ENCODE data around the gene ATP5PD. TPM values are rescaled to one million over a fixed set of nuclear protein-coding genes. Genes with fewer than 3 reads are reported as not detected.

Gene ATP5PD
- total and polyA plus RNA-seq, 2 of the 8 experiments (the other 6 are each of a cell fraction or from before 2014, with no cell fraction given) = 335 to 407 TPM

DNA sequence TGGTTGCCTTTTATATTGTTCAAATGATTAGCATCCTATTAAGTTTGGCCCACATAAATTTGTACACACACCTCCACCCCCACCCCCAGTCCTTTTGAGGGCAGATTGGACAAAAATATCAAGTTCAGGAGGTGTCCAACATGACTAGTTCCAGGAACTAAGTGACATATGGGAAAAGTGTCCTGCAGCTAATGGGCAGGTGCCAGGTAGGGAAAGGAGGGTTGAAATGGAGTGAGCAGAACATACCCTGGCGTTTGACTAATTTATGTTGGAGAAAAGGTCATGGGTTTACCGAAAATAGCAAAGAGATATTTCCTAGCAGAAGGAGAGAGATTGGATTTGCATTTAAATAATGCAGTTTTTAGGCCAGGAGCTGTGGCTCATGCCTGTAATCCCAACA, 5.2 kb upstream of the ATP5PD start:
- DNase-seq (ENCODE audit: low read depth in 1 of 2, low spot score in 2 of 2) (no peak), FAIRE-seq (no peak)
- no peak overlapping the region for H2AK5ac ChIP-seq (ENCODE audit: low read depth, low read length)
- H2BK15ac ChIP-seq (ENCODE audit: low read length) = no peak overlapping the region
- ChIA-PET POLR2A (ENCODE audit: partially characterized antibody) (no interaction called here), CTCF (ENCODE audit: partially characterized antibody) (interaction anchor here (0.6 to 3.9 kb wide), 3 partner anchors 12 to 91 kb away, joined by 3 to 19 read pairs (median 8); no protein-coding TSS in a partner anchor)
- H3K56ac ChIP-seq (replicated peaks; ENCODE audit: insufficient read length, low read depth, low read length) = no peak overlapping the region
- peaks cover 4 to 7% of the 10 kb centered on the region in 2 experiments for H4K20me1 ChIP-seq (replicated peaks in 1 of 2; ENCODE audit: control insufficient read depth in 1 of 2, insufficient read depth in 2 of 2, low read length in 2 of 2)
- H3K4me3 ChIP-seq (ENCODE audit: extremely low read depth in 1 of 4, insufficient read depth in 2 of 4, low read depth in 3 of 4, low read length in 4 of 4) = no peak overlapping the region
- H3K27ac ChIP-seq (ENCODE audit: low read depth, low read length) = no peak overlapping the region
- H3K4me1 ChIP-seq (replicated peaks in 1 of 4; ENCODE audit: control insufficient read depth in 3 of 4, insufficient read depth in 4 of 4, low read length in 3 of 4) = peaks cover 0 to 6% (median 1%) of the 10 kb centered on the region in 4 experiments; a peak in 3 of 7 replicates
- H3K23ac ChIP-seq (ENCODE audit: insufficient read length) = no peak overlapping the region
- H3K9ac ChIP-seq (replicated peaks in 1 of 4; ENCODE audit: extremely low read depth in 1 of 4, low read depth in 3 of 4, low read length in 3 of 4) = no peak overlapping the region
- no peak overlapping the region for H4K5ac ChIP-seq (ENCODE audit: insufficient read length, low read depth, low read length)
- no peak overlapping the region for H2BK12ac ChIP-seq (ENCODE audit: low read depth, low read length)
- no peak overlapping the region for H3K14ac ChIP-seq (ENCODE audit: insufficient read length)
- 87% methylated on average over 2 of the region's 2 CpGs; no CpG with 5 or more reads in 1 of the 2 experiments for WGBS, 2 experiments (ENCODE audit: extremely low coverage in 1 of 2, insufficient coverage in 1 of 2, insufficient read length in 1 of 2, insufficient replicate concordance in 2 of 2, low coverage in 1 of 2, low lambda C conversion rate in 2 of 2, missing lambda C conversion rate in 1 of 2)
- peaks cover 2 to 59% (median 28%) of the 10 kb centered on the region in 4 experiments; a peak in 7 of 8 replicates for H3K36me3 ChIP-seq (ENCODE audit: control insufficient read depth in 2 of 4, insufficient read depth in 4 of 4, low read length in 3 of 4)
- H3K4me2 ChIP-seq (ENCODE audit: insufficient read depth in 1 of 2, low read depth in 2 of 2, low read length in 2 of 2) = no peak overlapping the region
- no peak overlapping the region for H2BK20ac ChIP-seq (ENCODE audit: low read length)
- no peak overlapping the region for H3K4ac ChIP-seq (replicated peaks; ENCODE audit: insufficient read length, low read depth, low read length)
- H3K79me2 ChIP-seq (ENCODE audit: control insufficient read depth in 1 of 2, insufficient read depth in 2 of 2, low read length in 2 of 2) = peaks cover 8 to 42% of the 10 kb centered on the region in 2 experiments
- H3K79me1 ChIP-seq (ENCODE audit: low read depth, low read length) = peaks cover 6% of the 10 kb centered on the region; the same call in 1 of the 2 replicates
- H4K8ac ChIP-seq (ENCODE audit: extremely low read depth, insufficient read depth, low read length) = no peak overlapping the region
- H3K9me3 ChIP-seq (ENCODE audit: insufficient read depth in 2 of 2, low read depth in 1 of 2, low read length in 1 of 2) = no peaks in the 10 kb centered on the region
- no peak overlapping the region for H2BK5ac ChIP-seq (ENCODE audit: low read depth, low read length)
- H3K27me3 ChIP-seq (replicated peaks in 1 of 4; ENCODE audit: control insufficient read depth in 3 of 4, extremely low read depth in 1 of 4, insufficient read depth in 3 of 4, low read length in 3 of 4) = no peaks in the 10 kb centered on the region
- H3K23me2 ChIP-seq (ENCODE audit: low read depth, low read length) = no peaks in the 10 kb centered on the region; the same call in 1 of the 2 replicates
- H4K91ac ChIP-seq (replicated peaks; ENCODE audit: insufficient read length, low read length) = no peak overlapping the region
- H3K18ac ChIP-seq (ENCODE audit: extremely low read depth, low read length) = no peak overlapping the region
- no peak overlapping the region for H2AFZ ChIP-seq (ENCODE audit: low read length)
- H2BK120ac ChIP-seq (replicated peaks; ENCODE audit: low read depth, low read length) = no peak overlapping the region
- TF ChIP-seq KDM5A (IDR thresholded peaks at IDR 0.05; ENCODE audit: low read length) (no peak), SIX5 (IDR thresholded peaks at IDR 0.05; ENCODE audit: low read depth, low read length) (no peak), YY1 (IDR thresholded peaks at IDR 0.05; ENCODE audit: low read depth, low read length) (no peak), MAFK (IDR thresholded peaks at IDR 0.05; ENCODE audit: low read depth, low read length) (no peak), RXRA (IDR thresholded peaks at IDR 0.05; ENCODE audit: insufficient read depth, low read depth, low read length) (no peak), SIN3A (conservative IDR thresholded peaks at IDR 0.05 in 1 of 2, IDR thresholded peaks at IDR 0.05 in 1 of 2; ENCODE audit: low read depth in 1 of 2, low read length in 2 of 2) (no peak), TBP (IDR thresholded peaks at IDR 0.05; ENCODE audit: low read depth, low read length) (no peak), POLR2AphosphoS5 (IDR thresholded peaks at IDR 0.05; ENCODE audit: low read depth, low read length) (no peak), GTF2F1 (IDR thresholded peaks at IDR 0.05; ENCODE audit: borderline replicate concordance, low read depth, low read length) (no peak), CEBPB (IDR thresholded peaks at IDR 0.05; ENCODE audit: low read depth, low read length) (no peak), ZNF274 (IDR thresholded peaks at IDR 0.05; ENCODE audit: borderline replicate concordance, extremely low read depth, low read length) (no peak), GABPA (IDR thresholded peaks at IDR 0.05; ENCODE audit: borderline replicate concordance, insufficient read depth, low read length) (no peak), RNF2 (IDR thresholded peaks at IDR 0.05; ENCODE audit: borderline replicate concordance, low read depth, low read length, missing control alignments, poor library complexity, severe bottlenecking) (no peak), HDAC6 (IDR thresholded peaks at IDR 0.05; ENCODE audit: low read depth, low read length) (no peak)
